ENCODE measurements around the gene PROX1.

- TF ChIP-seq CTCF (IDR thresholded peaks at IDR 0.05) (no peak), EZH2phosphoT487 (IDR thresholded peaks at IDR 0.05) (no peak)
Observed at GRCh38 chr1:214002472-214002871, 14.7 kb downstream of the PROX1 start.

Measured in neural progenitor cell (in vitro differentiated cells).